Measurements from ENCODE around the gene PDCL3.

The PDCL3 gene

GRCh38 chr2:100606726-100607343 is 44.0 kb downstream of the PDCL3 start:
- DNase-seq (ENCODE audit: low read depth): peak; percentile 59
- H3K4me3 ChIP-seq (ENCODE audit: low read length): no peak overlapping the region
- TF ChIP-seq, protein P1, sequence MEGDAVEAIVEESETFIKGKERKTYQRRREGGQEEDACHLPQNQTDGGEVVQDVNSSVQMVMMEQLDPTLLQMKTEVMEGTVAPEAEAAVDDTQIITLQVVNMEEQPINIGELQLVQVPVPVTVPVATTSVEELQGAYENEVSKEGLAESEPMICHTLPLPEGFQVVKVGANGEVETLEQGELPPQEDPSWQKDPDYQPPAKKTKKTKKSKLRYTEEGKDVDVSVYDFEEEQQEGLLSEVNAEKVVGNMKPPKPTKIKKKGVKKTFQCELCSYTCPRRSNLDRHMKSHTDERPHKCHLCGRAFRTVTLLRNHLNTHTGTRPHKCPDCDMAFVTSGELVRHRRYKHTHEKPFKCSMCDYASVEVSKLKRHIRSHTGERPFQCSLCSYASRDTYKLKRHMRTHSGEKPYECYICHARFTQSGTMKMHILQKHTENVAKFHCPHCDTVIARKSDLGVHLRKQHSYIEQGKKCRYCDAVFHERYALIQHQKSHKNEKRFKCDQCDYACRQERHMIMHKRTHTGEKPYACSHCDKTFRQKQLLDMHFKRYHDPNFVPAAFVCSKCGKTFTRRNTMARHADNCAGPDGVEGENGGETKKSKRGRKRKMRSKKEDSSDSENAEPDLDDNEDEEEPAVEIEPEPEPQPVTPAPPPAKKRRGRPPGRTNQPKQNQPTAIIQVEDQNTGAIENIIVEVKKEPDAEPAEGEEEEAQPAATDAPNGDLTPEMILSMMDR (IDR thresholded peaks at IDR 0.05; ENCODE audit: insufficient read depth, low read depth, low read length, missing control alignments): peak; percentile 84

GRCh38 chr2:100610381-100610831 is 47.6 kb downstream of the PDCL3 start:
- peak; percentile 52 for DNase-seq (ENCODE audit: low read depth)
- H3K4me3 ChIP-seq (ENCODE audit: low read length): no peak overlapping the region
- TF ChIP-seq, protein P1 (IDR thresholded peaks at IDR 0.05; ENCODE audit: insufficient read depth, low read depth, low read length, missing control alignments): peak; percentile 76

- H3K4me3 ChIP-seq (ENCODE audit: low read length): no peak overlapping the region
- no peak for DNase-seq (ENCODE audit: low read depth)
- TF ChIP-seq, protein P1 (IDR thresholded peaks at IDR 0.05; ENCODE audit: insufficient read depth, low read depth, low read length, missing control alignments): no peak
Observed at GRCh38 chr2:100611079-100612029, 48.6 kb downstream of the PDCL3 start.

DNA sequence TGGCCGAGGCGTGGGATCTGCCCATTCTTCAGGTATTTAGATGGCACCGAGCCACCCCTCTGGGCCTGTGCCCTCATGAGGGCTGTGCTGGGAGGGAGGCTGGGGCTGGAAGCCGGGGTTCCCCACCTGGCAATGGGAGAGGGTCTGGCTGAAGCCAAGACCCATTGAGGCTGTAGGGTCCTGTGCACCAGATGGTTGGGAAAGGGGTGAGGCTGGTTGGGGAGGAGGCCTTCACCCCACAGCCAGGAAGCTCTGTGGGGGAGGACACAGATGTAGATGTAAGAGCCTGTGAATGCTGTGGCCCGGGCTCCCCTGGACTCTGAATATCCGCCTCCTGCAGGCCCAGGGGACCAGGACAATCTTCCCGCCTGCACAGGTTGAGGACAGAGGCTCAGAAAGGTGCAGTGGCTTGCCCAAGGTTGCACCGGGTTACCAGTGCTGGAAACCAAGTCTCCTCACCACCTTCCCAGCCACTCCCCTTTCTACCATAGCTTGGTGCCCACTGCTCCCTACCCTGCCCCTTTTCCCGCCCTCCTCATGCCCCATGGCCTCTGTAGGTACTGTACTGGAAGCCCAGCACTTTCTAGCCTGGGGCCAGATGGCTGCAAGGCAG is 49.7 kb downstream of the PDCL3 start:
- H3K4me3 ChIP-seq (ENCODE audit: low read length): no peak overlapping the region
- TF ChIP-seq, protein P1 (IDR thresholded peaks at IDR 0.05; ENCODE audit: insufficient read depth, low read depth, low read length, missing control alignments): no peak
- no peak for DNase-seq (ENCODE audit: low read depth)

DNA sequence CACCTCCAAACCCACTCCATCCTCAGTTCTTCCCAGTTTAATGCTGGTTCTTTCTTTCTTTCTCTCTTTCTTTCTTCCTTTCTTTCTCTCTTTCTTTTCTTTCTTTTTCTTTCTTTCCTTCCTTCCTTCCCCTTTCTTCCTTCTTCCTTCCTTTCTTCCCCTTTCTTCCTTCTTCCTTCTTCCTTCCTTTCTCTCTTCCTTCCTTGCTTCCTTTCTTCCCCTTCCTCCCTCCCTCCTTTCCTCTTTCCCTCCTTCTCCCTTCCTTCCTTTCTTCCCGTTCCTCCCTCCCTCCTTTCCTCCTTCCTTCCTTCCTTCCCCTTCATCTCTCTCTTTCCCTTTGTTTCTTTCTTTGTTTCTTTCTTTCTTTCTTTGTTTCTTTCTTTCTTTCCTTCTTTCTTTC is 50.9 kb downstream of the PDCL3 start:
- H3K4me3 ChIP-seq (ENCODE audit: low read length): no peak overlapping the region
- TF ChIP-seq, protein P1 (IDR thresholded peaks at IDR 0.05; ENCODE audit: insufficient read depth, low read depth, low read length, missing control alignments): no peak
- no peak for DNase-seq (ENCODE audit: low read depth)

DNA sequence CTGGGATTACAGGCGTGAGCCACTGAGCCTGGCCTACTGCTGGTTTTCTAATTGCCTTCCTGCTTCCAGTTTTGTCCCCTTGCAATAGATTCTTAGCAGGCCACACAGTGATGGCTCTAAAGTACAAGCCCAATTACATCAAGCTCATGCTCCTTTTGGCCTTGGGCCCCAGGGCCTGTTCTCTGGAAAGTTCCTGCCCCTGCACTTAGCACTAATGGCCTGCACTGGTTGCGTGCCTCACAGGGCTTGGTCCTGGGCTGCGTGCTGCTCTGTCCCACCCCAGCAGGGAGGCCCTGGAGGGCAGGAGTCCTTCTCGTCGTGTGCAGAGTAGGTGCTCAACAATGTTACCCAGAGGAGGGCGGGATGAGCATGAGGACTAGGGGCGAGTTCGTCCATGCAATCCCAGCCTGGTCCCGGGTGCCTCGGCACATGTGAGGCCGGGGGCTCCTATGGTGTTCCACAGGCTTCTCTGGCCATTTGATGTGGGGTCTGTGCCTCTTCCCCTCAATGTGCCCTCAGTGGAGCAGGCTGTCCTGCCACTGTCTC is 51.7 kb downstream of the PDCL3 start:
- H3K4me3 ChIP-seq (ENCODE audit: low read length): no peak overlapping the region
- TF ChIP-seq, protein P1 (IDR thresholded peaks at IDR 0.05; ENCODE audit: insufficient read depth, low read depth, low read length, missing control alignments): no peak
- DNase-seq (ENCODE audit: low read depth): no peak

Data from epithelial cell of esophagus (primary cell).